Activated naive CD8-positive, alpha-beta T cell (primary cell): ENCODE data around the gene HMGB4.

Experiments used
- H3K27ac Mint-ChIP-seq: one replicate; pipeline ENCODE4 v1.8.0; 2021; ENCODE audit warnings: mixed read lengths
- H3K27me3 Mint-ChIP-seq: one replicate; pipeline ENCODE4 v1.8.0; 2021; ENCODE audit warnings: mixed read lengths
- H3K36me3 Mint-ChIP-seq: one replicate; pipeline ENCODE4 v1.8.0; 2021; ENCODE audit warnings: mixed read lengths
- H3K4me1 Mint-ChIP-seq: one replicate; pipeline ENCODE4 v1.8.0; 2021; ENCODE audit warnings: low read depth, mixed read lengths
- H3K4me3 Mint-ChIP-seq: one replicate; pipeline ENCODE4 v1.8.0; 2021; ENCODE audit warnings: mild to moderate bottlenecking, mixed read lengths
- H3K9me3 Mint-ChIP-seq: one replicate; pipeline ENCODE4 v1.8.0; 2021; ENCODE audit warnings: low read depth, mixed read lengths

The HMGB4 gene

DNA sequence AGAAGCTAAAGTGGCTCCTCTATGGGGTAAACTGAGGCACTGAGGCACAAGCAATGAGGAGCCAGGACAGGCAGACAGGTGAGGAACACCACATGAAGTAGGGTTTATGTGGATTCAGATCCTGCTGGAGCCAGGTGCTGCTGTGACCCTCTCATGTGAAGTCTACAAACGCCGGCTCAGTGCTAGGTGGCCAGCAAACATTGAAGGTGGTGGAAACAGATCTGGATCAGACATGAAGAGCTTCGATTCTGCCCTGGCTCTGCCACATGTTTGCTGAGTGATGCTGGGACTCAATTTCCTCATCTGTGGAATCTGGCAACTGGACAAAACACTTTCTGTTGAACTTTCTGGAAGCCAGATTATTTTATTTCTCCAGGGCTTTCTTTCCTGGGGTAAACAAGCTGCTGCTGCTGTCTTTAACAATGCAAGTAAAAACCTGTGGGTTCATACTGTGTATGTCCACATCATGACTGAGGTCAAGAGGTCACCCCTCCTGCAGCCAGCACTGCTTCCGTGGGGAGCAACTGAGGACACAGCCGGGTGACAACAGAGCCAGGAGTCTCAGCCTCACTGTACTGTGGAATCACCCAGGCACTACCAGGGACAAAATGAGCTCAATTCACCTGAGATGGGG is 33.3 kb downstream of the HMGB4 start:
- H3K4me3 Mint-ChIP-seq = no peak overlapping the region
- H3K9me3 Mint-ChIP-seq = no peaks in the 10 kb centered on the region
- H3K36me3 Mint-ChIP-seq = no peaks in the 10 kb centered on the region
- H3K27ac Mint-ChIP-seq = no peak overlapping the region
- H3K27me3 Mint-ChIP-seq = peaks cover 11% of the 10 kb centered on the region
- H3K4me1 Mint-ChIP-seq = no peaks in the 10 kb centered on the region

DNA sequence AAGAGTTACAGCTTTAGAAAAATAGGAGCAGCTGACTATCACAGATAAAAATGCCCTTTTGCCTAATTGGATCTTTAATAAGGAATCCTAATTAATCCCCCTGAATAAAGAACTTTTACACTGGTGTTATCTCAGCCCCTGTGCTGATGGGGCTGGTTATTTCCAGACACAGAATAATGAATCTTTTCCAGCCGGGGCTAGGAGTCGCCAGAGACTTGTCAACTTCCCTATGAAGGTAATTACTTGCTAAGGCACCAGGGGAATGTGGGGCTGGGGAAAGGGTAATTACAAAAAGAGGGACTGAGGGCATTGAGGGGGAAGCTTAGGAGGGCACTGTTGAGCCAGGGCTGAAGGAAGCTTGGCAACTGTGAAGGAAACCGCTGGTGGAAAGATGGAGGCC is 34.5 kb downstream of the HMGB4 start:
- Mint-ChIP-seq H3K9me3 (no peaks in the 10 kb centered on the region), H3K4me1 (no peaks in the 10 kb centered on the region), H3K27ac (no peak overlapping the region), H3K36me3 (no peaks in the 10 kb centered on the region), H3K4me3 (no peak overlapping the region), H3K27me3 (peaks cover 12% of the 10 kb centered on the region)

- Mint-ChIP-seq H3K4me1 (no peaks in the 10 kb centered on the region), H3K36me3 (no peaks in the 10 kb centered on the region), H3K9me3 (no peaks in the 10 kb centered on the region), H3K27me3 (peaks cover 16% of the 10 kb centered on the region), H3K27ac (no peak overlapping the region), H3K4me3 (no peak overlapping the region)
Observed at GRCh38 chr1:33898881-33899280, 35.0 kb downstream of the HMGB4 start.

GRCh38 chr1:33899746-33900145 is 35.9 kb downstream of the HMGB4 start:
- H3K27me3 Mint-ChIP-seq = peaks cover 17% of the 10 kb centered on the region
- no peaks in the 10 kb centered on the region for H3K36me3 Mint-ChIP-seq
- no peak overlapping the region for H3K4me3 Mint-ChIP-seq
- no peaks in the 10 kb centered on the region for H3K4me1 Mint-ChIP-seq
- no peaks in the 10 kb centered on the region for H3K9me3 Mint-ChIP-seq
- H3K27ac Mint-ChIP-seq = no peak overlapping the region

DNA sequence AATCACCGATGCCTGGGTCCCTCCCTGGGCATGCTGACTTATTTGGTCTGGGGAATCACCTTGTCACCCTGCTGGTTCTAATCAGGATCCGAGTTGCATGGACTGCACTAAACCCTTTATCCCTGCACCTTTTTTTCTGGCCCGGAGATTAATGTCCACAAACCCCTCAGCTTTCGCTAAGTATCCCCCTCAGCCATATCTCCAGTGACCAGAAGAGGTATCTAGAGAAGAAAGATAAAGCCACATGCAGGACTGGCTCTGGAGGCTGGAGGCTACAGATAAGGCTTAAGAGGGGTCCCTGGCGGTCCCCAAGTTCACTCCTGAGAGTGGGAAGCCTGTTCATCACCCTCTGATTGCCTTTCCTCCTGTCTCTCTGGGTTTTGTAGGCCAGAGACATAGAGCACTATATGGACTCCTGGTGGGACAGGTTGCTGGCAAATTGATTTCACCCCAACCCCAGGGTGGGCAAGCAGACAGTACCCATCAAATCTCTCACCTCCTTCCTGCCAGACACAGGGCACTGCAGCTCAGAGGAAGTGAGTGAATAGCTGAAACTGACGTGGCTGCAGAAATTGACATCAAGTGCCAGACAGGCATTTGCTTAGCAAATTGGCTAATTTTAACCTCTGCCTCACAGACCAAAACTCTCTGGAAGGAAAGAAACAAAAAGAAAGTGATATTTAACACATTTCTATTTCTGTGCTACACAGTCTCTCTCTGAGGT is 38.8 kb downstream of the HMGB4 start:
- no peaks in the 10 kb centered on the region for H3K36me3 Mint-ChIP-seq
- no peaks in the 10 kb centered on the region for H3K4me1 Mint-ChIP-seq
- H3K9me3 Mint-ChIP-seq = no peaks in the 10 kb centered on the region
- no peak overlapping the region for H3K4me3 Mint-ChIP-seq
- H3K27me3 Mint-ChIP-seq = peaks cover 17% of the 10 kb centered on the region
- no peak overlapping the region for H3K27ac Mint-ChIP-seq

DNA sequence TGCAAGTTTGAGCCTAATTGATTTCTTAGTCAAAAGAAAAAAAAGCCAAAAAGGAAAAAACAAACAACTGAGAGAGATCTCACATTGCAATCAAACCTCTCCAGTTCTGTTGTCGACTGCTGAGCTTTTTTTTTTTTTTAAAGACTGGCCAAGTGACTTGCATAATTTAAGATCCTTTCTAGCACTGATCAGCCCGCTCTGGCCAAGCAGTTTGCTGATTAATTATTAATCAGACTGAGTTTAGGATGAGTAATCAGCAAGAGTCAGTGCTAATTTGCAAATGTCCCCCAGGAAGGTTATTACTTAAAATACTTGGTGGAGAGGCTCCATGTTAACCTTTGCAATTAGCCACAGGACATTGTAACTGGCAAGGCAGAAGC is 39.3 kb downstream of the HMGB4 start:
- Mint-ChIP-seq H3K36me3 (no peaks in the 10 kb centered on the region), H3K27me3 (peaks cover 17% of the 10 kb centered on the region), H3K9me3 (no peaks in the 10 kb centered on the region), H3K4me1 (no peaks in the 10 kb centered on the region), H3K27ac (no peak overlapping the region), H3K4me3 (no peak overlapping the region)

GRCh38 chr1:33905241-33905640 is 41.4 kb downstream of the HMGB4 start:
- Mint-ChIP-seq H3K4me3 (no peak overlapping the region), H3K4me1 (no peaks in the 10 kb centered on the region), H3K9me3 (no peaks in the 10 kb centered on the region), H3K36me3 (no peaks in the 10 kb centered on the region), H3K27me3 (peaks cover 16% of the 10 kb centered on the region), H3K27ac (no peak overlapping the region)

- H3K4me1 Mint-ChIP-seq = no peaks in the 10 kb centered on the region
Observed at GRCh38 chr1:33906156-33906555, 42.3 kb downstream of the HMGB4 start.

DNA sequence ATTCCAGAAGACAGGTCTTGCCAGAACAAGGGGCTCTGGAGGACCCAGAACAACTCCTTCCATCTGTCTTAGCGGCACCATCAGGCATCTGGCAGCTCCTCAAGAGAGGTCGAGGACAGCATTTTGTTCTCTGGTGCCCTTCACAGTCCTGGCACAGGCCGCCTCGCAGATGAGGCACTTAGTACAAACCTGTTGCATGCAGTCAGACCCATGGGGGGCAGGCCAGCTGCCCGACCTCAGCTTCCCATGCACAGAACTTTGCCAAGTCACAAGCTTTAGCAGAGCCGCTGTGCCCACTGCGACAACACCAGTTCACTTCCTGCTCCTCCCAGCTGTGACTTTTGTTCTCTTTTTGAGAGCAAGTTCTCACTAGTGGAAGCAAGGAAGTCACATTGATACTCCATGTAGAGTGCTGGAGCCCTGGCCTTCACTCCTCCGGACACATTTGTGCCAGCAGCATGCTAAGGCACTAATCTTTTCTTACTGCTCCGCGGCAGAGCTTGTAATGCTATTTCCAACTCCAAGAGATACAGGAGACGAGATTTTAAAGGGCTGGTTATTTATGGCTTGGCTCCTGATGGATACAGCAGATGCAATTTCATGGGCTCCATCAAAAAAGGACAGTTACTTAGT is 44.6 kb downstream of the HMGB4 start:
- Mint-ChIP-seq H3K36me3 (no peaks in the 10 kb centered on the region), H3K27me3 (peaks cover 18% of the 10 kb centered on the region), H3K4me1 (no peaks in the 10 kb centered on the region), H3K27ac (no peak overlapping the region), H3K9me3 (no peaks in the 10 kb centered on the region), H3K4me3 (no peak overlapping the region)

More at GRCh38 chr1:33906156-33906555, 42.3 kb downstream of the HMGB4 start:
- no peaks in the 10 kb centered on the region for H3K9me3 Mint-ChIP-seq
- H3K27ac Mint-ChIP-seq = no peak overlapping the region
- no peaks in the 10 kb centered on the region for H3K36me3 Mint-ChIP-seq
- H3K4me3 Mint-ChIP-seq = no peak overlapping the region
- H3K27me3 Mint-ChIP-seq = peaks cover 16% of the 10 kb centered on the region
